HG03039 (cell line): Measurements from ENCODE around the gene DOC2B.

Experiments used
- ATAC-seq: cut with Tn5 transposase; IDR thresholded peaks from one replicate; pipeline ENCODE4 v1.9.1; 2021; ENCODE audit warnings: mild to moderate bottlenecking, moderate library complexity; ENCODE audit not compliant: unreplicated experiment

DOC2B gene

DNA sequence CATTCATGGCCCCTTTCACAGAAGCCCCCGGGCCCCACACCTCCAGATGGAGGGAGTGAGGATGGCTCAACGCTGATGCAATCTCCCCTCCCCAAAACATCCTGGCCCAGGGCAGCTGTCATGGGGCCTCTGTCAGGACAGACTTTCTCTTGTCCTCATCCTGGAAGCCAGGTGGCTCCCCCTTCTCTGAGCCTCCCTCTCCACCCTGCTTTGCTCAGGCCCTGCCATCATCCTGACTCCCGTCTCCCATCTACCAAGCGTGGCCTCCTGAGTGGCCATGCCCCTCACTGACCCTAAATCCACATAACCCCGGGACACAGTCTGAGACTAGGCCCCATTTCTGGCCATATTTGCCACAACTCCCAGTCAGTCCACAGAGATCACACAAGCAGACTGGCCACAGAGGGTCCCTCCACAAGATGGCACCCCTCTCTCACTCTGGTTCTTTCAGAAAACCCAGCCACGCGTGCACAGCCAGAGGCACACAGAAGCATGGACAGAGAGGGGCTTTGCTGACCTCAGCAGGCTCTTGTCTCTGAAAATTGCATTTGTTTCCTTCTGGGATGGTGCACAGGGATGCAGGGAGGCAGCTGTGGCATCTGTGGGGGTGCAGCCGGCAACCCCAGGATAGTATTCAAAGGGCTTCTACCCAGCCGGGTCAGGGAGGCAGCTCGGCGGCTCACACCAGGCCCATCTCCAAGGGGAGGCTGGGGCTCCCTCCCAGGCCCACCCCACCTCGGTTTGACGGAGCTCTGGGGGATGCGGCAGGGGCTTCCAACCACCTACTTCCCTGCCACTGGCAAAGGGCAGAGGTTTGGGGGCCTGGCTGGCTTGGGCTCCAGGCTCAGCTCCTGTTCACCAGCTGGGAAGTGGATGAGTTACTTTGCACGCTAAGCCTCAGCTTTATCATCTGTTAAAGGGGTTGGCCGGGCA, 16.9 kb downstream of the DOC2B start:
- ATAC-seq, result no peak

DNA sequence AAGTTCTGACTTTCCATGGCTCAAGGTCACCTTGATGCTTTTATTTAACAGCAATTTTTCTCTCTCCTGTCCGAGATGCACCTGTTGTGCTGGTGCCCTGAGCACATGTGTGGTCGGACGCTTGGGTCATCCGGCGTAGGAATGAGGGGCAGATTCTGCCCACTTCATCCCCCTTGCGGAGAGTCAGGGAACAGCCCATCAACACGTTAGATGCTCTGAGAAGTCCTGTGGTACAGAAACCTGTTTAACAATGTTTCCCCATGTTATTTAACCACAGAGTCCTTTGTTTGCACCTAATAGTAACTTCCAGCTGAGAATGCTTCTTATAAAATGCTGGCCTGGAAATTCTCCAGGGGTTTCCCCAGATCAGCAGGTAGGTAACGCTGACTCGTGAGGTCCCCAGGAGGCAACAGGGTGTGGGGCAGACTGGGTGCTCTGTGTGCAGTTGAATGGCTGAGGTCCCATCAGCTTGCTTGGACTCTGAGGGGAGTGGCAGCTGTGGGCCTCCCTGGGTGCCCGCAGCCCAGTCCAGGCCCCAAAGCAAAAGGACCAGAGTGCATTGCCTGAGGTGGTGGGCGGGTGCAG, 17.8 kb downstream of the DOC2B start:
- no peak for ATAC-seq

DNA sequence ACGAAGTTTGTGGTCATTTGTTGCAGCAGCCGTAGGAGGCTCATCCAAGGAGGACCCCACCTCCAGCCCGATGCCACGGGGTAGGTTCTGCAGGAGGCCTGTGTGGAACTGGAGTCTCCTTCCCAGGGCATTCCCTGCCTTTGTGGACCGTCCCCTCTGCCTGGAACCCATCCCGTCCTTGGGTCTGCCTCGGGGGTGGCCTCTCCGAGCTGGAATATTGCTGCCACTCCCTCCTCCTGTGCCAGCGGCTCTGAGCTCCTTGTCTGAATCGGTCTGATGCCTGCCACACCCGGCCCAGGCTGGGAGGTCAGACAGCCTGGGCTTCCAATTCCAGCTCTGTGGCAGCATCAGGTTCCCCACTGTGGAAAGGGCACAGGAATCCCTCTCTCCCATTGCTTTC, 18.8 kb downstream of the DOC2B start:
- no peak for ATAC-seq

DNA sequence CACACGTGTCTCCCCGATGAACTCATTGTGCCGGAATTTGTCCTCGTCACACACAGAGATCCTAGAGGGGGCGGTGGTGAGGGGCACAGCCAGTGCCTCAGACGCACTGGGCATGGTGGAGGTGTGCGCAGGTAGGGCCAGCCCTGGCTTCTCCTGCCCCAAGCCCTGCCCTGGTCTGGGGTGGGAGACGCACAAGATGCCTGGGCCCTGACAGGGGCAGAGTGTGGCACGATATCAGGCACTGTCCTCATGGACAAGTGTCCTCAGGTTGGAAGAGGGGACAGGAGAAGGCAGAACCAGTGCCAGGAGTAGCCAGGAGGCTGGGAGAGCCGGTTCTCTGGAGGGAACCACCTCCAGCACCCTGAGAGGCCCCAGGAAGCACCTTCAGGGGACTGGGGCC, 20.0 kb downstream of the DOC2B start:
- no peak for ATAC-seq

DNA sequence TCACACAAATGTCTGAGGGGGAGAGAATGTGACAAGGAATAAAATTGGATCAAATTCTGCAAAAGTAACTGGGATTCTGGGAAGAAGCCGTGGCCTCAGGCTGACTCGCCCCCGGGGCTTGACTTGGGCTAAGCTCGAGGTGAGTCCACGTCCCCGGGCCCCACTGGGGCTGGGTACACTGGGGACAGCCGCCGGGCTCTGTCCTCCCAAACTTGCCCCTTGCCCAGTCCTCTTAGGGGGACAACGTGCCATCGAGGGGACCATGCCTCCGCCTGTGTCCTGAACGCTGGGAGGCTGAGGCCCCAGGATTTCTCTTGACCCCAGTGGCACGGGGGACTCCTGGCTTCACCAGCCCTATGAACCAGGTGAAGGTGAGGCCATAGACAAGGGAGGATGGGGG, 21.1 kb downstream of the DOC2B start:
- ATAC-seq, result no peak

DNA sequence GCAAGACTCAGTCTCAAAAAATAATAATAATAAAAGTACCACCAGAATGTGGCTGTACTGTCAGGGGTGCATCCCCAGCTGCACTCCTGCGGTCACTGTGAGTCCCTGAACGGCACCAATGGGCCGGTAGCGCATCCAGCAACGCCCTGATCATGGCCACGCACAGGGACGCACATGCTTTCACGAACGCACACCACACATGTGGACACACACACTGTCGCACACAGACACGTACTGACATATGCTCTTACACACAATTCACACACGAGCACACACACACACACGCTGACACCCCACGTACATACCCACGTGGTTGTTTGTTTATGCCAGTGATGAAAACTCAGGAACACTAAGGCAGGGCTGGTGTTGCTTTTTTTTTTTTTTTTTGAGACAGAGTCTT, 21.8 kb downstream of the DOC2B start:
- ATAC-seq, result no peak

DNA sequence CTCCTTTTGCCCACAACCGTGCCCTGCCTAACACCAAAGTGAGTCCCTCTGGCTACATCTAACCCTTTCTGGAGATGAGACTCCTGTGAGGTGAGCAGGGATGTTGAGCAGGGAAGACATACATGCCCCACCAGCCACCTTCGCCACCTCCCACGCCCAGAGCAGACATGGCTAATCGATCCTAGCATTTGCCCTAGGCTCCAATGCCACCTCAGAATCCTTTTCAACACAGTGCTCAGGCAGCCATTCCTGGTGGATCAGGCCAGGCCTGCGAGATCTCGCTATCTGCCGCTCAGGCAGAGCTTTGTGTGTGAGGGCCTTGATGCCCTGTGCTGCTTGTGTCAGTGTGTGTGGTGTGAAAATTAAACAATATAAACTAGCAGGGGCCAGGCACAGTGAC, 23.1 kb downstream of the DOC2B start:
- no peak for ATAC-seq

DNA sequence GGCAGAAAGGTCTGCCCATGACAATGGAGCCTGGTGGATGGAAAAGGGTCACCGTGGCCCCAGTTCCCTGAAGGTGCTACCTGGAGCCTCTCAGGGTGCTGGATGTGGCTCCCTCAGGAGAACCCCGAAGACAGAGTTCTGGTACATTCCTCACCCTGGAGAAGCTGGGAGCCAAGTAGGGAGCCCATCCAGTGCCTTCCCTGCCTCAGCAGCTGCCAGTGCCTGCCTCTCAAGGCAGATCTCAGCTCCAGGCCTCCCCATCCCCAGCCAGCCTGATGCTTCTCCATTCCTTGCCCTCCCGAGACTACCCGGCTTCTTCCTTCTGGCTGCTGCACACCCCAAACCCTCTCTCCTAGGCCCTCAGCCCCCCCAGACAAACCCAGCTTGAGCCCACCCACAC, 23.5 kb downstream of the DOC2B start:
- ATAC-seq, result no peak

DNA sequence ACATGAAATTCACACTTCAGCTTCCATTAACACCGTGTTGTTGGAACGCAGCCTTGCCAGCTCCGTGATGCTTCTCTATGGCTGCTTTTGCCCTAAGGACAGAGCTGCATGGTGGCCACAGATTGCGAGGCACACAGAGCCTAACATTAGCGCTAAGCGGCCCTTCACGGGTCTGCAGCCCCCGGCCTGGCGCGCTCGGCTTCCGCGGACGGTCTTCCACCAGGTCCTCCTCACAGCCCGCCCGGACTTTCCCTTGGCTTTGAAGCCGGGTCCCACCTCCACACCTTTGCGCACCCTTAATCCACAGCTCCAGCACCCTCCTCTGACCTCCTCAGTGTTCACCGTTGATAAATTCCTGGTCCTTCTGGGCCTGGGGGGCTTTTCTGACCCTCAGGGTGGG, 24.5 kb downstream of the DOC2B start:
- ATAC-seq, result no peak

DNA sequence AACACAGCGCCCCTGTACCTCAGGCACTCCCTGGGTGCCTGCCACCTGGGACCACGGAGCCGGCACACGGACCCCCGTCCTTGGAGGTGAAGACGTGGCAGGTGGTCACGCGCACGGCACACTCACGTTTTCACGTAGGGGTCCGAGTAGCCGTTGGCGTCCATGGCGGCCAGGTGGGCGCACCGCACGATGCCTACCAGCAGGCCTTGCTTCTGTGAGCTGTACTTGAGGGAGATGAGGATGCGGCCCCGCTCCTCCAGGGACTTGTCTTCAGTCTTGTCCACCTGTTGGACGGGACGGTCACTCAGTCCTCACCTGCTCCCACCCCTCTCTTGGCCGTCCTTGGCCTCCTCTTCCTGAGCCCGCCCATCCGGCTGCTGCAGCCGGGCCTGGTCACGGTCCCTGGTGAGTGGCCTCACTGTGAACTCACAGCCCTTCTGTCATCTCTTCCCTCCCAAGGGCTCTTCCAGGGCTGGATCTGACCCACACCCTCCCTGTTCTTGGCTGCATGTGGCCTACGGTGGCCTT, 25.3 kb downstream of the DOC2B start:
- ATAC-seq, result no peak

DNA sequence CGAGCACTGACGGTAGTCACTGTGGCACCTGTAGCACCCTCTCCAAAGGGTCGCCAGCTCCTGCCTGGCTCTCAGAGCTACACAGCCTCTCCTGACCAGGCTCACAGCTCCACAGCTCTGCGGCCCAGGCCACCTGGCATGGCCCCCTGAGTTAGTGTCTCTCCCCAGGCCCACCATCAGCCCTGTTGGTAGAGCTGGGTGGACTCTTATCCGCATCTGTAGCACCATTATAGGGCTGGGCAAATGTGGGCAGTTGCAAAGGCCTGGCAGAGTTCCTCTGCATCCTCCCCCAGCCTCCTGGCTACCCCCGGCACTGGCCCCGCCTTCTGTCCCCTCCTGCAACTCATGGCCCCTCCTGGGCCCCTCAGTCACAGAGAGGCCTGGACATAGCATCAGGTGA, 25.9 kb downstream of the DOC2B start:
- no peak for ATAC-seq

DNA sequence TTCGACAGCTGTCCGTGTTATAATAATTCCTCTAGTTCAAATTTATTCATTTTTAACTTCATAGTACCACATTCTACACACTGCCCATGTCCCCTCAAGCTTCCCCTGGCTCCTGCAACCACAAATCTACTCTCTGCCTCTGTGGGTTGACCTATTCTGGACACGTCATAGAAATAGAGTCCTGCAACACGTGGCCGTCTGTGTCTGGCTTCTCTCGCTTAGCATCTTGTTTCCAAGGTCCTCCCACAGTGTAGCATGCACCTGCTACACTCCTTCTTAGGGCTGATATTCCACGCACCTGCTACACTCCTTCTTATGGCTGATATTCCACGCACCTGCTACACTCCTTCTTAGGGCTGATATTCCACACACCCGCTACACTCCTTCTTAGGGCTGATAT, 27.6 kb downstream of the DOC2B start:
- no peak for ATAC-seq

DNA sequence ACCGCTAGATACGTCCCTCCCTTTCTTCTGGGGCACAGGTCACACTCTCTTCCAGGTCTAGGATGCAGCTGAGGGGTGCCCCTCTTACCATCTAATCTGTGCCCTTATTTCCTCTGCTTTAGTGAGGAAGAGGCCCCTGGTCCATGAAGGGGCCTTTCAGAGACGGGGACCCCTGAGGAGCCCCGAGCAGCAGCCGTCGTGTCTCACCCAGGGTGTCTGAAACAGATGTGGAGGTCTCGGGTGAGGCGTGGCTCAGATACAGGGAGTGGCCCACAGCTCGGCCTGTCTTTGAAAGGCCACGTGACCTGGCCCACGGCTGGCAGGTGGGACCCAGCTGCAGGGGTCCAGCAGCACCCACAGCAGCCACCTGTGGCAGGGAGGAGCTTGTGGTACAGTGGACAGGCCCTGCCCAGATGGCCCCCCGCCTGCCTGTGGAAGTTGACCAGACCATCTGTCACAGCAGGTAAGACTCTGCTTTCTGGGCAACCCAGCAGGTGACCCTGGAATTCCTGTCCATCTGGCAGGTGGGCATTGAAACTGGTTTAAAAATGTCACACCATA, 28.5 kb downstream of the DOC2B start:
- no peak for ATAC-seq

DNA sequence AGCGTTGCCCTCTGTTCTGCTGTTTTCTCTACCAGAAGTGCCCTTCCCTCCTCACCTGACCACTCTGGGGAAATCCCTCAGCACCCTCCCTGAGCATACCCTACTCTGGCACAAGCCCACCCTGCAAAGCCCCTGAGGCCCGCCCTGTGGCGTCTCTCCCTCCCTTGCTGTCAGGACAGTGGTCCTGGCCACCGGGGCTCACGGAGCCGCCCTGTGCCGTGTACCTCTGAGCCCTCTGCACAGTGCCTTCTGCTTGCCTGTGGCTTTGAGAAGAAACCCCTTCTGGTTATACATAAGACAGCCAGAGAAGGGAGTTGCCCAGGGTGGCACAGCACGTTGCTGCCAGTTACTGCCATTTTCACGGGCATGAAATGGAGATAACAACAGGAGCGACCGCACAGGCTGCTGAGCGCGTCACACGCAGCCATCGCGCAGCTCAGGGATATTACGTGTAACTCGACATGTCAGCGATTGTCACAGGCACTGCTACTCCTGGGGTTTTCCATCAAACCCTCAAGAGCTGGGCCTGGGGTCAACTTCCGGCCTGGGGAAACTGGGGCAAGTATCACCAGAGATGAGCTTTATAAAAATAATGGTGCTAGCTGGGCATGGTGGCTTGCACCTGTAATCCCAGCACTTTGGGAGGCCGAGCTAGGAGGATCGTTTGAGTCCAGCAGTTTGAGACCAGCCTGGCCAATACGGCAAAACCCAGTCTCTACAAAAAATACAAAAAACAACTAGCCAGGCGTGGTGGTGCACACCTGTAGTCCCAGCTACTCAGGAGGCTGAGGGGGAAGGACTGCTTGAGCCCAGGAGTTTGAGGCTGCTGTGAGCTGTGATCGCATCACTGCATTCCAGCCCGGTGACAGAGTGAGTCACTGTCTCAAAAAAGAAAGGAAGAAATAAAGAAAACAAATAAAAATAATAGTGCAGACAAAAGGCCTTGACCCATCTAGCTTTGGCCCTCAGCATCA, 29.3 kb downstream of the DOC2B start:
- no peak for ATAC-seq

DNA sequence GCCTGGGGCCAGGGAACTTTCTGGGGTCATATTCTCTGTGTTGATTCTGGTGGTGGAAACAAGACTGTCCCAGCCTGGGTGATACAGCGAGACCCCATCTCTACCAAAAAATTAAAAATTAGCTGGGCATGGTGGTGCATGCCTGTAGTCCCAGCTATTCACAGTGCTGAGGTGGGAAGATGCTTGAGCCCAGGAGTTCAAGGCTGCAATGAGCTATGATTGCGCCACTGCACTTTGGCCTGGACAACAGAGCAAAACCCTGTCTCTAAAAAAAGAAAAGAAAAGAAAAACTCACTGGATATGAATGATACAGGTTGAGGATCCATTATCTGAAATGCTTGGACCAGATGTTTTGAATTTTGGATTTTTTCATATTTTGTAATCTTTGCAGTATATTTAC, 30.4 kb downstream of the DOC2B start:
- no peak for ATAC-seq

DNA sequence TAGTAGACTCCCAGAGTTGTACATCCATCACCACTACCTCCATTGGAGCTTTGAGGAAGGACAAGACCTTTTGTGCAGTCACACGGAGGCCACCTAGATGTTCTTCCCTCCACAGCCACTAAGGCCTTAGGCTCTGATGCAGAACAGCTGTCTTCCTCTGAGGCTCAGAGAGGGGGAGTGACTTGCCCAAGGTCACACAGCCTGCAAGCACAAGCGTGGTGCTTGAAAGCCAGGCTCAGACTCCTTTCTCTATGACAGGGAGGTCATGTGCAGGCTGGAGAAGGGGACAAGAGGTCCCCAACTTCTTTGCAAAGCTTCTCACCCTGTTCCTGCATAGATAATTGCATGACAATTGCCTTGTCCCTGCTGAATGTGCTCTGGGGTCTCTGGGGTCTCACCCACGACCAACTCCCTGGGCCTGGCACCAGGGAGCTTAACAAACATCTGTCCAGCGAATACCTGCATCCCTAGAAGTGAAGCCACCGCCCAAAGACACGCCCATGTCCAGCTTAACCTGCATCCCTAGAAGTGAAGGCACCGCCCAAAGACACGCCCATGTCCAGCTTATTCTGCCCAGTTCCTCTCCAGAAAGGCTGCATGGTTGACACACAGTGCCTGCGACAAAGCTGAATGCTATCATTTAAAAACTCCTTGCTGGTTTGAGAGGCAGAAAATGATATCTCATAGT, 31.4 kb downstream of the DOC2B start:
- no peak for ATAC-seq

DNA sequence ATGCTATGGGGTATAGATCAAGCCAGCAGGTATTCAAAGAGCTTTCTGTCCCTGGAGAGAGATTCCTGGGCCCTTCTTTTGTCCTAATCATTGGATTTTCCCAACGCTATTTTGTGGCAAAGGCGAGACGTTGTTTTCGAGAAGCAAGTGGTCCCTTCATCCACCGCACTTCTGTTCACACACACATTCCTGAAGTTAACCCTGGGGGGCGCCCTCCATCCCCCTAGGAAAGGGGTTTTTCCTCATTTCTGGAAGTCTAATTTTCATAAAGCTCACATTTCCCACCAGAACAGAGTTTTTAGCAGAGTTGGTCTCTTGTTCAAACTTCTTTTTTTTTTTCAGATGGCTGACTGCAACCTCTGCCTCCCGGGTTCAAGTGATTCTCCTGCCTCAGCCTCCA, 32.2 kb downstream of the DOC2B start:
- no peak for ATAC-seq

DNA sequence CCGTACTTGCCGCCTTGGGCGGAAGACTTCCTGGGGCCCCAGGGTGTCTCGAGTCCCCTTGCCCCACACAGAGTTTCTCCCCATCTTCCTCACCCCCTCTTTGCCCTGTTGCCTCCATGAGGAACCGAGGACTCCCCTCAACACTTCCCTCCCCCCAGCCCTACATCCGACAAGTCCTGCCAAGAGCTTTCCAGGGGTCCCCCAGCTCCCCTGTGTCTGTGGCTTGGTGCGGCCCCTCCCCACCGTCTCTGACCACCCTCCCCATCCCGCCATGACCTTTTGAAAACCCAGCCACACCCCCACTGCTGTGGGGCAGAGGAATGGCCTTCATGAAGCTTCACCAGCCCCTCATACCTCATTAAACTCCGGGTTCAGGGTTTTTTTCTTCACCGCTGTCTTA, 32.7 kb downstream of the DOC2B start:
- ATAC-seq, result no peak

DNA sequence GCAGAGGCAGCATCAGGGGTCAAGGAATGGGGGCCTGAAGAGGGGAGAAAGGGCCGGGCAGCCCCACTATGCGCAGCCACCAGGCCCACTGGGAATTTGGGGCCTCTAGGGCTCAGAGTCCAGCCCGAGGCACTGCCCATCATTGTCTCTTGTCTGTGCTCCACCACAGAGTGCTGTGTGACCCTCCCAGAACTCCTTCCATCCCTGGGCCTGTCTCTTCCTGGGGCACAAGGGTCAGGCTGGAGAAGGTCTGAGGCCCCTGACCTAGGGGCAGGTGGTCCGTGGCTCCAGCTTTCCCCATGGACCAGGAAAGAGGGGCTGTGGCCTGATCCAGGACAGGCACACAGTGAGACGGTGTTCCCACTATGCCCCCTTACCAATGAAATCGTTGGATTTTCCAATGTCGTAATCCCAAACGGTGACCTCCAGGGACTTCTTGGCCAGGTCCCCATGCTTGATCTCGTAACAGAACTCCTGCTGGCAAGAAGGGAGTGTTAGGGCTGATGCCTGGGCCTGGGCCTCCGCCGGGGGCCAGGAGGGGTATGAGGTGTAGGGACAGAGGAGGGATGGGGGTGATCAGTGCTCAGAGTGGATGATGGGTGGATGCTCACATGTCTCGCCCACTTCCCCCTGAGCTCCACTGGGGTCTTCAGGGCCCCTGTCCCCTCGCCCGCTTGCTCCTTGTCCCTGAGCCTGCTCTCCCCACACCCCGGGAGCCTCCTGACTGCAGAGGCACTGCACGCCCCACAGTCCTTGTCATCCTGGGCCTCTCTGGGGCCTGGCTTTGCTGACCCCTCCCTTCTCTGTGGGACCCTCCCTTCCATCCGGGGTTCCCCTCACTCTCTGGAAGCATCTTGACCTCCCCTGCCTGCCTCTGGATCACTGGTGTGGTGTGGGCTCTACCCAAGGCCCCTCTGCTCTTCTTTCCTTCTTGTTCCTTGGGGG, 33.4 kb downstream of the DOC2B start:
- ATAC-seq, result no peak
